Loucy (cell line): Measurements from ENCODE around the gene ERBIN.

ENCODE experiments used
- CTCF ChIP-seq: fragments of 200-600 bp; sonication (generic); conservative IDR thresholded peaks from 2 replicates; pipeline ENCODE4 v1.5.1; 2014; ENCODE audit warnings: mild to moderate bottlenecking, antibody characterized with exemption, low read length
- EZH2phosphoT487 ChIP-seq: fragments of 200-600 bp; IDR thresholded peaks from 2 replicates; pipeline ENCODE4 v1.6.1; 2018; ENCODE audit warnings: antibody characterized with exemption, mild to moderate bottlenecking, moderate library complexity, borderline replicate concordance

DNA sequence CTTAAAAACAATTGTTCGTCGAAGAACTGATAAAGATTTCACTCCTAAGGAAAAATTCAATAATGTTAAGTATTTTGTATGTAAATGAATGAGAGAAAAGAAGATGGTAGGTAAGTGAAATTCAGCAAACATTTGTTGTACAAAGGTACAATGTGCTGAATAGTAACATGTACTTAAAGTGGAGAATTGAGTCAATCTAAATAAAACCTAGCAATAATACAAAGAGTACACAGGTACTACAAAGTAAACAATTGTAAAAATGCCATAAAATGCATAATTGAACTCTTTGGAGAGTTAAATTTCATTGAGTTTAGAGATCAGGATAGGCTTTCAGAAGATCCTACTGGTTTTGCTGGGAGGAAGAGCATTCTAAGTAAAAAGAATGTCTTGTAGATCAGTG, 82.9 kb downstream of the ERBIN start:
- TF ChIP-seq CTCF (no peak), EZH2phosphoT487 (no peak)
